Fibroblast of lung (primary cell): Measurements from ENCODE around the gene HES3. TPM values are rescaled to one million over a fixed set of nuclear protein-coding genes. Genes with fewer than 3 reads are reported as not detected.

Experiments used
- DNase-seq, 2 donors: peaks; one replicate each; pipeline versions ENCODE4 v3.0.0 to v3.0.0-alpha.2; 2010; ENCODE audit warnings: low read depth in 2 of 2
- H2AFZ ChIP-seq: 2 replicates; pipeline ENCODE4 v1.5.1; 2012; ENCODE audit warnings: low read length, control low read depth, inconsistent platforms
- H3K27ac ChIP-seq: 2 replicates; pipeline ENCODE4 v1.5.1; 2011; ENCODE audit warnings: low read length, control low read depth; ENCODE audit not compliant: insufficient read depth
- H3K27me3 ChIP-seq: 2 replicates; pipeline ENCODE4 v1.5.1; 2011; ENCODE audit warnings: mild to moderate bottlenecking, low read length; ENCODE audit not compliant: control insufficient read depth, insufficient read depth
- H3K36me3 ChIP-seq: 2 replicates; pipeline ENCODE4 v1.5.1; 2011; ENCODE audit warnings: low read length; ENCODE audit not compliant: control insufficient read depth, insufficient read depth
- H3K4me1 ChIP-seq: 2 replicates; pipeline ENCODE4 v1.5.1; 2011; ENCODE audit warnings: low read length; ENCODE audit not compliant: control insufficient read depth, insufficient read depth; ENCODE audit errors: extremely low read depth
- H3K4me2 ChIP-seq: 2 replicates; pipeline ENCODE4 v1.5.1; 2011; ENCODE audit warnings: low read length, control low read depth; ENCODE audit not compliant: insufficient read depth; ENCODE audit errors: extremely low read depth
- H3K4me3 ChIP-seq, 4 experiments: fragments of 200-600 bp in 1 of 4; sonication (generic) in 1 of 4; replicated peaks in 1 of 4; 2 replicates each; pipeline ENCODE4 v1.5.1; 2011 to 2016; ENCODE audit warnings: low read length in 4 of 4, low read depth in 3 of 4, mild to moderate bottlenecking in 3 of 4, control low read depth in 2 of 4, inconsistent platforms in 1 of 4, mixed read lengths in 1 of 4; ENCODE audit not compliant: insufficient read depth in 1 of 4; ENCODE audit errors: control extremely low read depth in 1 of 4
- H3K79me2 ChIP-seq: 2 replicates; pipeline ENCODE4 v1.5.1; 2012; ENCODE audit warnings: mild to moderate bottlenecking, low read length, inconsistent platforms; ENCODE audit not compliant: control insufficient read depth, insufficient read depth
- H3K9ac ChIP-seq: 2 replicates; pipeline ENCODE4 v1.5.1; 2011; ENCODE audit warnings: mild to moderate bottlenecking, low read length, control low read depth; ENCODE audit not compliant: insufficient read depth
- H3K9me3 ChIP-seq: 2 replicates; pipeline ENCODE4 v1.5.1; 2012; ENCODE audit warnings: low read depth, low read length; ENCODE audit not compliant: control insufficient read depth, insufficient read depth
- H4K20me1 ChIP-seq: 2 replicates; pipeline ENCODE4 v1.5.1; 2011; ENCODE audit warnings: low read length; ENCODE audit not compliant: control insufficient read depth, insufficient read depth; ENCODE audit errors: extremely low read depth
- EZH2 ChIP-seq: IDR thresholded peaks from 2 replicates; pipeline ENCODE4 v1.5.1; 2012; ENCODE audit warnings: low read length, control low read depth, mild to moderate bottlenecking; ENCODE audit errors: missing control alignments
- polyA plus RNA-seq, 2 donors: library from polyadenylated mRNA; depleted of rRNA in 1 of 2; stranded (reverse) in 1 of 2; unstranded in 1 of 2; fragments of >200 nt; gene quantifications; 2 replicates each; pipeline ENCODE4 v1.2.1, GENCODE V29; 2011 to 2012; ENCODE audit warnings: missing spikeins in 1 of 2
- total RNA-seq: library from RNA; depleted of rRNA; stranded (reverse); fragments of >200 nt; gene quantifications from 2 replicates; pipeline ENCODE4 v1.2.1, GENCODE V29; 2014
- TF ChIP-seq, protein P1 (sequence below), 2 donors: IDR thresholded peaks in 1 of 2; conservative IDR thresholded peaks in 1 of 2; 1 replicate in 1 of 2; 2 replicates in 1 of 2; pipeline ENCODE4 v1.5.1; 2011 to 2012; ENCODE audit warnings: low read length in 2 of 2, control low read depth in 1 of 2, inconsistent platforms in 1 of 2, low read depth in 1 of 2, mild to moderate bottlenecking in 1 of 2

The HES3 gene
- total and polyA plus RNA-seq, 2 donors (not counting 1 experiment from before 2014, with no cell fraction given) = not detected

DNA sequence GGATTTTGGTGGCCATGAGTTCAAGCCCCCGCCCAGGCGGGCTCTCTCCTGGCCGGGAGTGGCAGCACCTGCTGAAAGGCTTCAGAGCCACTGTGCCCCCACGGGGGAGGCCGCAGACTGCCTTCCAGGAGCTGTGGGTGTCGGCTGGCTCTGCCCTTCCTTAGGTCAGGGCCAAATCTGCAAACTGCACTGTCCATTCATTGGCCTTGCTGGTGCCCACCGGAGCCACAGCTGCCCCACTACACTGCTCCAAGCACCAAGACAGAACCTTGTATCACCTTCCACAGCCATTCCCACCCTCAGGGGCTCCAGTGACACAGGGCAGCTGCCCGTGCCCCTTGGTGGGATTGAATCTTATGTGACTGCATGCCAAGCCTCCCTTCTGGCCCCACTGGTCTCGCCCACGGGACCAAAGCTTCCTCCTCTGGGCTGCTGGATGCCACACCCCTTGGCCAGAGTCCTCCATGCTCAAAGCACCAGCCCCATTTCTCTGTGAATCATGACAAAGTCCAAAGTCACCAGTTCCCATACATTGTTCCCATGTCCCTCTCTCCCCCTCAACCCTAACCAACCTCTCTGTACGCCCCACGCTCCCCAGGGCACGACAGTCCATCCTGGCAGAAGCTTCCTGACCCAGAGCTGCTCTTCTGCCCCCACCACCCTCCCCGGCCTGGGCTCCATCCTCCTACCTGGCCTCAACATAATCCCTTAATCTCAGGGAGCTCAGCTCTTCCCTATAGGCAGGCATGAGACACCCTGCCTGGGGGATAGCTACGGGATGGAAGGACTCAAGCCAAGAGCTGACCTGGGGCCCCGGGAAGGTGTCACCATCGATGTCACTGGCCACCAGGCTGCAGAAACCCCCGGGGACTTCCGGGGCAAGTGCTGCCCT is 37.8 kb downstream of the HES3 start:
- Histone ChIP-seq H3K9ac (no peak overlapping the region), H3K27ac (no peak overlapping the region), H3K27me3 (no peaks in the 10 kb centered on the region), H3K4me3 (no peak overlapping the region), H3K4me1 (peaks cover 4% of the 10 kb centered on the region), H3K79me2 (no peaks in the 10 kb centered on the region), H4K20me1 (no peaks in the 10 kb centered on the region), H3K36me3 (peaks cover 2% of the 10 kb centered on the region), H3K4me2 (no peak overlapping the region), H2AFZ (no peak overlapping the region), H3K9me3 (no peaks in the 10 kb centered on the region)
- no peak for DNase-seq
- TF ChIP-seq, protein P1, sequence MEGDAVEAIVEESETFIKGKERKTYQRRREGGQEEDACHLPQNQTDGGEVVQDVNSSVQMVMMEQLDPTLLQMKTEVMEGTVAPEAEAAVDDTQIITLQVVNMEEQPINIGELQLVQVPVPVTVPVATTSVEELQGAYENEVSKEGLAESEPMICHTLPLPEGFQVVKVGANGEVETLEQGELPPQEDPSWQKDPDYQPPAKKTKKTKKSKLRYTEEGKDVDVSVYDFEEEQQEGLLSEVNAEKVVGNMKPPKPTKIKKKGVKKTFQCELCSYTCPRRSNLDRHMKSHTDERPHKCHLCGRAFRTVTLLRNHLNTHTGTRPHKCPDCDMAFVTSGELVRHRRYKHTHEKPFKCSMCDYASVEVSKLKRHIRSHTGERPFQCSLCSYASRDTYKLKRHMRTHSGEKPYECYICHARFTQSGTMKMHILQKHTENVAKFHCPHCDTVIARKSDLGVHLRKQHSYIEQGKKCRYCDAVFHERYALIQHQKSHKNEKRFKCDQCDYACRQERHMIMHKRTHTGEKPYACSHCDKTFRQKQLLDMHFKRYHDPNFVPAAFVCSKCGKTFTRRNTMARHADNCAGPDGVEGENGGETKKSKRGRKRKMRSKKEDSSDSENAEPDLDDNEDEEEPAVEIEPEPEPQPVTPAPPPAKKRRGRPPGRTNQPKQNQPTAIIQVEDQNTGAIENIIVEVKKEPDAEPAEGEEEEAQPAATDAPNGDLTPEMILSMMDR (conservative IDR thresholded peaks at IDR 0.05 in 1 of 2, IDR thresholded peaks at IDR 0.05 in 1 of 2; ENCODE audit: low read depth in 1 of 2, low read length in 2 of 2) = no peak
- TF ChIP-seq EZH2 = no peak

DNA sequence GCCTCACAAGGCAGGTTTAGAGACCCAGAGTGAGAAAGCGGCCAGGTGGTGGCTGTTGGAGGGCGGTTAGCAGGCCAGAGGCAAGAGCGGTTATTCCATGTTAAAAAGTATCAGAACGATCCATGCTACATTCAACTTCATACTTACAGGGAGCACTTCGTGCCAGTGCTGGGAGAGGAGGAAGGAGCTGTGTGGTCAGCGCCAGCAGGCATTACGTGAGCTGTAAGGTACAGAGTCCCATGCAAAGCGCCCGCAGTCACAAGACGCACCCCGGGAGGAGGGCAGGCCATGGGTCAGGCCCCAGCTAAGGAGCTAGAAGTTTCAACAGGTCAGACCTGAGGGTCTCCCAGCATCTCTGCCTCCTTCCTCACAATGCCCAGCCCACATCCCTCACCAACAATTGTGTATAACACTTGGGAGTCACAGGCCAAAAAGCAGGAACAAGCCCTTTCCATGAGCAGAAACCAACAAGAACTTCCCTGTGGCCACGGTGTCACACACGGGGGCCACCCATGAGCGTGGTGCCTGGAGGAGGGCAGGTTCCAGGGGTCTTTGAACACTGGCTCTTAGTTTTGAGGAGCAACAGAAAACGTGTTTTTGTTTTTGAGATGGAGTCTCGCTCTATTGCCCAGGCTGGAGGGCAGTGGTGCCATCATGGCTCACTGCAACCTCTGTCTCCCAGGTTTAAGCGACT is 38.7 kb downstream of the HES3 start:
- no peak overlapping the region for H3K9ac ChIP-seq
- no peaks in the 10 kb centered on the region for H3K79me2 ChIP-seq
- no peak overlapping the region for H3K4me3 ChIP-seq
- no peaks in the 10 kb centered on the region for H4K20me1 ChIP-seq
- no peak overlapping the region for H2AFZ ChIP-seq
- no peak overlapping the region for H3K27ac ChIP-seq
- no peak overlapping the region for H3K4me2 ChIP-seq
- H3K4me1 ChIP-seq = no peaks in the 10 kb centered on the region
- TF ChIP-seq, protein P1 (conservative IDR thresholded peaks at IDR 0.05 in 1 of 2, IDR thresholded peaks at IDR 0.05 in 1 of 2; ENCODE audit: low read depth in 1 of 2, low read length in 2 of 2) = no peak
- TF ChIP-seq EZH2 = no peak
- no peaks in the 10 kb centered on the region for H3K9me3 ChIP-seq
- peaks cover 2% of the 10 kb centered on the region for H3K36me3 ChIP-seq
- DNase-seq = no peak
- no peaks in the 10 kb centered on the region for H3K27me3 ChIP-seq

DNA sequence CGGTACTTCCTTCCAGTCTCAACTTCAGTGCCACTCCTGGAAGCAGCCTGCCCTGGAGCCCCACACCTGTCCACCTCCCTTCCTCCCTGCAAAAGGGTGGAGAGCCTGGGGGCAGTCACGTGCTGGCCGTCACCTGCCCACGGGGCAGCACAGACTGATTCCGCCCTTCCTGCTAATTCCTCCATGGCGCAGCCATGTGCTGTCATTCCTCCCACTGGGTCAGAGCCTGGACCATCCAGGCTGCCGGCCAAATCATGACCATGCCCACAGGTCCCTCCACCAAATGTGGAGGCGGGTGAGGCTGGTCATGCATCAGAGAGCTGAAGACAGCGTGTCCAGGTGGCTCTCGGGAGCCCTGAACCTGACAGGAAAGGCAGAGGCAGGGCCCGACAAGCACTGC is 41.4 kb downstream of the HES3 start:
- no peak for DNase-seq
- H3K27ac ChIP-seq = no peak overlapping the region
- no peaks in the 10 kb centered on the region for H3K27me3 ChIP-seq
- no peaks in the 10 kb centered on the region for H3K4me1 ChIP-seq
- no peak overlapping the region for H3K9ac ChIP-seq
- no peaks in the 10 kb centered on the region for H4K20me1 ChIP-seq
- H2AFZ ChIP-seq = no peak overlapping the region
- no peak overlapping the region for H3K4me3 ChIP-seq
- H3K79me2 ChIP-seq = no peaks in the 10 kb centered on the region
- H3K9me3 ChIP-seq = no peaks in the 10 kb centered on the region
- H3K36me3 ChIP-seq = peaks cover 1% of the 10 kb centered on the region
- TF ChIP-seq, protein P1 (conservative IDR thresholded peaks at IDR 0.05 in 1 of 2, IDR thresholded peaks at IDR 0.05 in 1 of 2; ENCODE audit: low read depth in 1 of 2, low read length in 2 of 2) = no peak
- no peak for TF ChIP-seq EZH2
- H3K4me2 ChIP-seq = no peak overlapping the region
